Stimulated activated CD8-positive, alpha-beta memory T cell treated with anti-CD3 and anti-CD28 coated beads, Interleukin-4, amount 100 ng/mL, for 4 hours (primary cell): ENCODE measurements around the gene ABCG5.

Experiments
- DNase-seq, 2 donors: peaks; one replicate each; pipeline ENCODE4 v3.0.0-alpha.2; 2020; ENCODE audit warnings: low read depth in 2 of 2, low spot score in 1 of 2

ABCG5 gene

GRCh38 chr2:43810888-43811287 lies 27.8 kb downstream of the ABCG5 start:
- DNase-seq: no peak

GRCh38 chr2:43810452-43810851 lies 28.2 kb downstream of the ABCG5 start:
- DNase-seq: no peak

DNA sequence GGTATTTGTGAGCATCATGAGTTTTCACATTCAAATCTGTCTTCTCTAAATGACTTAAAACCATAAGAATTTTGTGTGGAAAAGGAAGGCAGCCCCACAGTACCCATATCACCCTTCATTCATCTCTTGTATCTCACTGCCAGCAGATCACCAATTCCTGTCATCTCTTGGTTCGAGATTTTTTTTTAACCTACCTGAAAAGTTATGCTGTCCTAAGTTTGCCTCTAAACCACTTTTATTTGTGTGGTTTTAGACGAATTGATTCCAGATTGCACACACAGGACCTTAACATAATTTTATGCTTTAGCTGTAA lies 32.0 kb downstream of the ABCG5 start:
- no peak for DNase-seq

GRCh38 chr2:43803113-43803512 lies 35.5 kb downstream of the ABCG5 start:
- DNase-seq: no peak

- DNase-seq: no peak
Measured at GRCh38 chr2:43802135-43802534, 36.5 kb downstream of the ABCG5 start.

DNA sequence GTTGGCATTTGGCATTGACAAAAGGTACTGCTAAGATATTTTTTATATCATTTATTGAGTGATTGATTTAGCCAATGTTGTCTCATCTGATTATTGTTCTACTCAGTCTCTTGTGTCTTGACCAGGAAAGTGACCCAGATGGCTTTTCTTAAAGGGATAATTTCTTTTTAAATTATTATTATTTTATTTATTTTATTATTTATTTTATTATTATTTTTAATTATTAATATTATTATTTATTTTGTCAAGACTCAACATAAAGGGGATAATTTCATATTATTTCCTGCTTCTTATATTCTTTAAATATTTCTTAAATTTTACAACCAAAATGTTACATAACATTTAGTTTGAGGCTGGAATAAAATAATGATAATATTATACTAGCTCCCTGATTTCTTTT lies 37.7 kb downstream of the ABCG5 start:
- no peak for DNase-seq

DNA sequence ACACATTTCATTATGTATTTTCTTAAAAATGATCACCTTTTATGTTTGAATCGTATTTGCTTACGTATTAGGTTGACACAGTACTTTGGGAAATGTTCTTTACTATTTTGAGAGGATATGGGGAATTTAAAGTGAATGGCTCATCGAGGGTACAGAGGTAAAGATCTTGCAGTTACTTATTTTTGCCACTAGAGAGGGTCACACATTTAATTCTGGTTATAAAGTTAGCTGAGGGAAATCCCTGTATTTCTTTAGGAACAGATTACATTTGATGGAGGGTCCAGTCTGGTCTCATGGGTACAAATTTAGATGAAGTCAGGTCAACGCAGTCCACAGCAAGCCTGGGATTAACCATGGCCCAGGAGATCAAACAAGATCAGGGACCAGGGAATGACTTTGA lies 40.3 kb downstream of the ABCG5 start:
- DNase-seq: no peak

GRCh38 chr2:43796206-43796605 lies 42.4 kb downstream of the ABCG5 start:
- no peak for DNase-seq

- DNase-seq: no peak
Measured at GRCh38 chr2:43794956-43795355, 43.7 kb downstream of the ABCG5 start.

GRCh38 chr2:43792653-43793052 lies 46.0 kb downstream of the ABCG5 start:
- no peak for DNase-seq

DNA sequence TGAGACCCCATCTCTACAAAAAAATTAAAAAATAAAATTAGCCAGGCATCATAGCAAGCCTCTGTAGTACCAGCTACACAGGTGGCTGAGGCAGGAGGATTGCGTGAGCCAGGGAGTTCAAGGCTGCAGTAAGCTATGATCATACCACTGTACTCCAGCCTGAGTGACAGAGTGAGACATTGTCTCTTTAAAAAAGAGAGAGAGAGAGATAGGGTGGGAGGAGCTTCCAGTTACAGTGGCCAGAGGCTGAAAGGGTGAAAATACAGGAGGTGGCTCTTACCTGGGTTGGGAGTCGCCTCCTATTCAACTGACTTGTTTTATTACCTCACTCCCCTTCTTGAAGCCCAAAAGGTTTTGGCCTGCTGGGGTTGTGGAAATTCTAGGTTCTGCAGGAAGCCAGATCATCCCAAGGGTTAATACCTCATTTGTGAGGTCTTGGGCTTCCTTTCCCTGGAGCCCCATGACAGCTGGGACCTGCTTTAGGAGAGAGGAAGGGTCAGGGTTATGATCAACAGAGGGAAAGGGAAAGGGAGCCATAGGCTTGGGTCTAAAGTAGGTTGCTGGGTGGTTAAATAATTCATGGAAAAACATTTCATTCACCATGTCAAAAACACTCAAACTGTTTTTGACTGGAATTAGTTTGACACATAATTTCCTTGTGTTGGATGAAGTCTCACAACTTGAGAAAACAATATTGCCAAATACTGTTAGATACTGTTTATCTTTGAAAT lies 47.4 kb downstream of the ABCG5 start:
- DNase-seq: no peak

DNA sequence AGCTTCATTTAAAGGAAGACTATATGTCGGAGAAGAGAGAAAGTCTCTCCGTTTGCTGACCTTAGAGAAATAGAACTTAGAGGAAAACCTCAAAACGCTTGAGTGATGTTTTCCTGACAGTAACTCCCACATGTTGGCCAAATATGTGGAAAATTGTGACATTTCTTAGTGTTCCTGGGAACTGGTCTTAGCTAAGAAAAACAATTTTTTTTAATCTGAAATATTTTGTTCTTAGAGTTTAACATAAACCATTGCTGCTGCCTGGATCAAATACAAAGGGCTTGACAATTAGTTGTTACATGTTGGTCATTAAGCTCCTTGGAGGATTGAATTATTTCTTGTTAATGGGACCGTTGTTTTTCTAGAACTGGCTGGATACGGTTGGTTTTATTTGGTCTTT lies 48.5 kb downstream of the ABCG5 start:
- no peak for DNase-seq

DNA sequence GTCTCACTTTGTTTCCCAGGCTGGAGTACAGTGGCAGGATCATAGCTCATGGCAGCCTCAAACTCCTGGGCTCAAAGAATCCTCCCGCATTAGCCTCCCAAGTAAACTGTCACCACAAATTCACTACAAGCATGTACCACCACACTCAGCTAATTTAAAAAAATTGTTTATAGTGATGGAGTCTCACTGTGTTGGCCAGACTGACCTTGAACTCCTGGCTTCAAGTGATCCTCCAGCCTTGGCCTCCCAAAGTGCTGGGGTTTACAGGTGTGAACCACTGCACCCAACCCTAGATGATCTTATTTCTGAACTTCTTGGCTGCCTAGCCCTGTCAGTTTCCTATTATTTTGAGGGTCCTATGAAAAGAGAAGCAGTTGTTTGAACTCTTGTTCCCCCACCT lies 50.0 kb downstream of the ABCG5 start:
- DNase-seq: no peak

DNA sequence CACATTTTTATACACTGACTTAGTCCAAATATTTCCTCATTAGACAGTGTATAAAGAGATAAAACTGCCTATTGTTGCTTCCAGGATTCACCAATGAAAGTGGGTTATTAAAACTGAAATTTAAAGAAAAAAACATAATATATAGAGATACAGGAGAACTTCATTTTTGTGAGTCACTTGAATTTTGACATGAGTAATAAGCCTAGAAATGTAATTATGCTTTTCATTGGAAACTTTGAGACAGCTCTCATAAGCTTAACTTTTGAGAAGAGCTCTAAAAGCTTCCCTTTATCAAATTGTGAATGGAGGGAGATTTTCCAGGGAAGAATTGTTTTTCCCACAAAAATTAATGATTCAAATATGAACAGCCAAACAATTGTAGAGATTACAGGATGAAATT lies 50.7 kb downstream of the ABCG5 start:
- DNase-seq: no peak

GRCh38 chr2:43778233-43778632 lies 60.4 kb downstream of the ABCG5 start:
- no peak for DNase-seq

DNA sequence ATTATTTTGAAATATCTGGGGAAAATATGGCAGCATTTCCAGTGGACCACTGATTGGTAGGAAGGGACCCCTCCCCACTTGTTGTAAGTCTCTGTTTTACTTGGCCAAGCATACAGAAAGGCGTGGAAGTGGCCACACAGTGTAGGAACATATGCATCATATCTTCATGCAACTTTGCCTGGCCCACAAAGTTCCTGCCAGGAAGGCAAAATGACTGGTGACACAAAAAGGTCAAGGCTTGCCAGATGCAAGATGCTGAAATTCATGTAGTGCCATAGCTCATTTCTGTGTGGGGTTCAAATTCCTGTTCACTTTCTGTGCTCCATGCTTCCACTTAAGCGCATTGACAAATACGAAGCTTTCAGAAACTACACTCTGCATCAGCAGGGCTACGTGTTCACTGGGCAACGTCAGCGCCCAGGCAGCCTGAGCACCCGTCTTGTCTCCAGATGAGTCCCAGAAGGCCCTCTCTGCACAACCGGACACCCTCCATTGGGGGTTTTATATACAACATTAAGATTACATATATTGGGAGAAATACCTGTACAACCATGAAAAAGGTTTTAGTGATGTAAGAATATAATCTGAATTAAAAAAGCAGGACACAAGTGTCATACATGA lies 61.2 kb downstream of the ABCG5 start:
- no peak for DNase-seq

DNA sequence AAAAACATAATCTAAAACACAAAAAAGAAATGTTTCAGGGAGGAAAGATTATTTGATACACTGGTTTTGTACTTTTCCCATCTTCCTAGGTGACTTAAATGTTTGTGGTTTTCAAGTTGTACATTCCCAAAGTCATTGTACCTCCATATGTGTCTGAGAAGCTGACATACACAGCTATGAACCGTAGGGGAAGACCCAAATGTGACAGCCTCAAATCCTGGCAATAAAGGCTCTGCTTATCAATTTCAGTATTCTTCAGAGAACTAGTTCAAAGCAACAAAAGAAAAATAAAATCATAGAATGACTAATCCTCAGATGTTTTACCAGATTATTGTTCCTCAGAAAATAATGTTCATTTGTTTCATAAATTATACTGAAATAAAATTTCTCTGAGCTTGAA lies 62.3 kb downstream of the ABCG5 start:
- DNase-seq: no peak

GRCh38 chr2:43774617-43775016 lies 64.0 kb downstream of the ABCG5 start:
- no peak for DNase-seq

- DNase-seq: peak; percentile 49 to 61
Measured at GRCh38 chr2:43773876-43774613, 64.6 kb downstream of the ABCG5 start, which contains the start of gene DYNC2LI1. DYNC2LI1 (plus strand) TSS chr2:43774039; CDS start chr2:43774139, 100 bp downstream.

DNA sequence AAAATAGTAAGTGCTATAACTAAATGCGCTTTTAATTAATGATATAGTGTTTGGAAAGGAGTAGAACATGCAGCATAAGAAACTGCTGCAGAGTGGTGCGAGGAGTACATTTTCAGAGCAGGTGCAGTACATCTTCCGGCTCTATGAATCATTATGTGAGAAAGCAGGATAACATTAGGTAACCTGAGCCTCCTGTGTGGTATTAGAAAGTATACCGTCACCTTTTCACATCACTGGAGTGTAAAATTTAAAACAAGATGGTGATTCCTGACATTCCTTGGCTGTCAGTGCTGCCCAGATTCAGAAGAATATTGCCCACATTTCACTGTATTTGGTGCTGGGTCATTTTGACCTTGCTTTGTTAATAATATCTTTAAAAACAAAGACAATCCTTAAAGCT lies 72.6 kb downstream of the ABCG5 start:
- DNase-seq: no peak

DNA sequence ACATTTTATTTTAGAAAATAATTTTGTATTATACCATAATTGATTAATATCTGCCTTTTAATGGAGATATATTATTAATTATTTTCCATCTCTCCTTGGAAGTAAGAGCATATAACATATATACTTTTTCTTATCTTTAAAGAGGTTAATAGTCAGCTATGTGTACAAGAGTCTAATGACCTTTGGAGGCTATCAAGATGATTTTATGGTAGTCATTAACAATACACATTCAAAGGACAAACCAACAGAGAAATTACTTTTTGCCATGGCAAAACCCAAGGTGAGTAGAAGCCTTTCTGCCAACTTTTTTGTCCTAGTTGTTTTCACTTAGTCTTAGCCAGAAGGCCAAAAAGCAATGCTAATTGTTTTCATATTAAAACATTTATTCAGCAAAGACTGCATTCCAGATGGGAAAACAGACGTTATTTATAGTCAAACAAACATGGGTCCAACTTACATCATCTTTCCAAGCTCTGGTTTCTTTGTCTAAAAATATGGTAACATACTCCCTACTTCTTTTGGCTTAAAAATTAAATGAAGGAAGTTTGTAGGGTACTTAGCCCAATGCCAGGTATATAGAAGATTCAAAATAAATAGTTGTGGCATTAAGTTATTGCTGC lies 74.4 kb downstream of the ABCG5 start:
- no peak for DNase-seq

DNA sequence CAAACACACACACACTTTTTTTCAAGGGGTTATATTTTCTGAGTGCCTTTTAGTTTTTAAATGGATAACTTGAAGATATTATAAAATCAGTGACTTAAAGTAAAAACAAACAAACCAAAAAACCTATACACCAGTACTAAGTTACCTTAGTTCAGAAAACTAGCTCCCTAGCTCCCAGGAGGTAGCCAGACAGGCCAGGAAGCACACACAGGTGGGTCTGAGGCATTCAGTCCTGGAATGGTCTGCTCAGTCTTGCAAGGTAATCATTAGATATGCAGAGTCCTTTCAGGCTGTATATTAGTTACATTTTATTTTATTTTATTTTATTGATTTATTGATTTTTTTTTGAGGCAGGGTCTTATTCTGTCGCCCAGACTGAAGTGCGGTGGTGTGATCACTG lies 75.5 kb downstream of the ABCG5 start:
- no peak for DNase-seq
